Thyroid gland (tissue), 4 donors: ENCODE measurements around the gene GALNT2.

ENCODE experiments used
- POLR2A ChIP-seq, 2 donors: fragments of 450-650 bp; IDR thresholded peaks; one replicate each; pipeline ENCODE4 v1.6.1; 2017; ENCODE audit warnings: antibody characterized with exemption in 2 of 2, mild to moderate bottlenecking in 2 of 2, moderate library complexity in 1 of 2
- TF ChIP-seq, protein P1 (sequence below), 6 experiments: fragments of 200-600 bp in 3 of 6; fragments of 450-650 bp in 3 of 6; sonication (generic) in 3 of 6; IDR thresholded peaks; one replicate each; pipeline ENCODE4 v1.5.1; 2016 to 2019; ENCODE audit warnings: antibody characterized with exemption in 6 of 6, mild to moderate bottlenecking in 2 of 6, inconsistent platforms in 1 of 6, moderate library complexity in 1 of 6

GRCh38 chr1:230288641-230289349 lies 221.8 kb downstream of the GALNT2 start:
- TF ChIP-seq, protein P1, sequence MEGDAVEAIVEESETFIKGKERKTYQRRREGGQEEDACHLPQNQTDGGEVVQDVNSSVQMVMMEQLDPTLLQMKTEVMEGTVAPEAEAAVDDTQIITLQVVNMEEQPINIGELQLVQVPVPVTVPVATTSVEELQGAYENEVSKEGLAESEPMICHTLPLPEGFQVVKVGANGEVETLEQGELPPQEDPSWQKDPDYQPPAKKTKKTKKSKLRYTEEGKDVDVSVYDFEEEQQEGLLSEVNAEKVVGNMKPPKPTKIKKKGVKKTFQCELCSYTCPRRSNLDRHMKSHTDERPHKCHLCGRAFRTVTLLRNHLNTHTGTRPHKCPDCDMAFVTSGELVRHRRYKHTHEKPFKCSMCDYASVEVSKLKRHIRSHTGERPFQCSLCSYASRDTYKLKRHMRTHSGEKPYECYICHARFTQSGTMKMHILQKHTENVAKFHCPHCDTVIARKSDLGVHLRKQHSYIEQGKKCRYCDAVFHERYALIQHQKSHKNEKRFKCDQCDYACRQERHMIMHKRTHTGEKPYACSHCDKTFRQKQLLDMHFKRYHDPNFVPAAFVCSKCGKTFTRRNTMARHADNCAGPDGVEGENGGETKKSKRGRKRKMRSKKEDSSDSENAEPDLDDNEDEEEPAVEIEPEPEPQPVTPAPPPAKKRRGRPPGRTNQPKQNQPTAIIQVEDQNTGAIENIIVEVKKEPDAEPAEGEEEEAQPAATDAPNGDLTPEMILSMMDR (IDR thresholded peaks at IDR 0.05), result no peak
- TF ChIP-seq POLR2A (IDR thresholded peaks at IDR 0.05), result no peak
